SH-SY5Y (cell line): ENCODE data around the gene DNAJC5G.

Experiments
- GATA2 ChIP-seq: IDR thresholded peaks from 2 replicates; pipeline ENCODE4 v1.6.1; 2011; ENCODE audit warnings: mild to moderate bottlenecking, low read depth, low read length
- GATA3 ChIP-seq: IDR thresholded peaks from 2 replicates; pipeline ENCODE4 v1.6.1; 2011; ENCODE audit warnings: low read depth, mild to moderate bottlenecking, low read length, moderate library complexity

DNA sequence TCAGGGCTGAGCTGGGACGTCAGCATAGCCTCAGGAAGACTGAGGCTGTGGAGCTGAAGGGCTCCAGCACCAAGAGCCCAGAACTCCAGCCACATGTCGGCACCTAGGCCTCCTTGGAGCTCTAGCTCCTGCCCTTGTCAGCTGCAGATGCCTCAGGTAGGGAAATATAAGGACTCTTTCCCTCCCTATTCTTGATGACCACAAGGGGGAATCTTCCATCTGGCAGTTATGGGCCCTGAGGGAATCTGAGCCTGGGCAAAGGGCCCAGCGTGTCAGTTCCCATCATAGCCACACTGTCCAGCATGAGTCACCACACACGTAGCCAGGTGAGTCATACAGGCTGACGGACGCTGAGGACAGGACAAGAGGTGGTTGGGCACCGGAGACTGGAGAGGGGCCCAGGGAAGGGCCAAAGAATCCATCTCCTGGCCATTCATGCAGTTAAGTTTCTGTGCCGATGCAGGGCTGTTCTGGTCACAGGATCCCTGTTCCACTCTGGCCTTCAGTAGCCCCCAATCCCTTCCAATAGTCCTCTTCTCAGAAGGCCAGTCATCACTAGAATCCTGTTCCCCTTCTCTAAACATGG lies 45.8 kb downstream of the DNAJC5G start:
- no peak for TF ChIP-seq GATA2
- TF ChIP-seq GATA3, result no peak
